GM19099 (cell line): ENCODE results near the gene OR4A16.

Experiments used
- POLR2A ChIP-seq: IDR thresholded peaks from 3 replicates; pipeline ENCODE4 v1.6.1; 2011; ENCODE audit warnings: low read depth; ENCODE audit not compliant: insufficient read length; ENCODE audit errors: extremely low read depth

Gene OR4A16

GRCh38 chr11:55342901-55343300 lies at the start of gene OR4A16:
TSS of gene OR4A16 (plus strand) at chr11:55343201. CDS start at chr11:55343201, 0 bp downstream.
- no peak for TF ChIP-seq POLR2A

- TF ChIP-seq POLR2A: no peak
Measured at GRCh38 chr11:55324500-55324899, 18.5 kb upstream of the OR4A16 start.

- no peak for TF ChIP-seq POLR2A
Measured at GRCh38 chr11:55345306-55345705, 2.3 kb downstream of the OR4A16 start.

- TF ChIP-seq POLR2A: no peak
Measured at GRCh38 chr11:55349032-55349431, 6.0 kb downstream of the OR4A16 start.

GRCh38 chr11:55357560-55358184 lies 14.7 kb downstream of the OR4A16 start:
- TF ChIP-seq POLR2A: no peak

- no peak for TF ChIP-seq POLR2A
Measured at GRCh38 chr11:55367674-55368073, 24.7 kb downstream of the OR4A16 start, which contains the start of gene OR4A15. TSS of gene OR4A15 (plus strand) at chr11:55367974. CDS start at chr11:55367974, 0 bp downstream.
